NOMO-1 treated with DMSO at 0.1 percent for 48 hours (cell line): ENCODE data around the gene CLSTN1.

Experiments
- DNase-seq: peaks from one replicate; lab custom pipeline; 2025; ENCODE audit not compliant: unreplicated experiment; lab: John Stamatoyannopoulos, UW

The CLSTN1 gene

GRCh38 chr1:9732123-9732971 is 91.4 kb downstream of the CLSTN1 start:
- no peak for DNase-seq

GRCh38 chr1:9731561-9731960 is 92.2 kb downstream of the CLSTN1 start:
- DNase-seq: no peak

GRCh38 chr1:9731051-9731537 is 92.7 kb downstream of the CLSTN1 start:
- DNase-seq: no peak

- peak; percentile 81 for DNase-seq
Observed at GRCh38 chr1:9730096-9730901, 93.5 kb downstream of the CLSTN1 start.

GRCh38 chr1:9729523-9729922 is 94.2 kb downstream of the CLSTN1 start:
- DNase-seq: no peak

- DNase-seq: no peak
Observed at GRCh38 chr1:9728451-9729295, 95.1 kb downstream of the CLSTN1 start.

GRCh38 chr1:9726905-9727595 is 96.7 kb downstream of the CLSTN1 start:
- no peak for DNase-seq

- DNase-seq: no peak
Observed at GRCh38 chr1:9726406-9726805, 97.4 kb downstream of the CLSTN1 start.

GRCh38 chr1:9724706-9725476 is 98.9 kb downstream of the CLSTN1 start:
- DNase-seq: peak; percentile 60

GRCh38 chr1:9723926-9724325 is 99.8 kb downstream of the CLSTN1 start:
- no peak for DNase-seq

- no peak for DNase-seq
Observed at GRCh38 chr1:9723068-9723805, 100.5 kb downstream of the CLSTN1 start.

GRCh38 chr1:9722378-9722749 is 101.4 kb downstream of the CLSTN1 start:
- DNase-seq: no peak

GRCh38 chr1:9721606-9722377 is 102.0 kb downstream of the CLSTN1 start:
- no peak for DNase-seq

- no peak for DNase-seq
Observed at GRCh38 chr1:9720785-9721605, 102.8 kb downstream of the CLSTN1 start.

GRCh38 chr1:9719978-9720722 is 103.6 kb downstream of the CLSTN1 start:
- no peak for DNase-seq

GRCh38 chr1:9718006-9718680 is 105.6 kb downstream of the CLSTN1 start:
- DNase-seq: no peak
